Esophagus muscularis mucosa (tissue), 4 donors: Measurements from ENCODE around the gene TPD52L1.

Source experiments
- CTCF ChIP-seq, 3 experiments: fragments of 200-600 bp in 2 of 3; fragments of 450-650 bp in 1 of 3; sonication (generic) in 2 of 3; IDR thresholded peaks; one replicate each; pipeline ENCODE4 v1.5.1; 2017 to 2019; ENCODE audit warnings: antibody characterized with exemption in 3 of 3, mild to moderate bottlenecking in 2 of 3, moderate library complexity in 1 of 3
- EP300 ChIP-seq: sonication (generic); formaldehyde crosslinking; IDR thresholded peaks from one replicate; pipeline ENCODE4 v1.6.1; 2017; ENCODE audit warnings: antibody characterized with exemption
- POLR2A ChIP-seq: fragments of 450-650 bp; IDR thresholded peaks from one replicate; pipeline ENCODE4 v1.6.1; 2017; ENCODE audit warnings: antibody characterized with exemption, moderate library complexity, mild to moderate bottlenecking, low read depth
- POLR2AphosphoS5 ChIP-seq, 2 donors: sonication (generic); formaldehyde crosslinking; IDR thresholded peaks; one replicate each; pipeline ENCODE4 v1.6.1; 2017; ENCODE audit warnings: antibody characterized with exemption in 2 of 2

GRCh38 chr6:125195526-125195925, 42.0 kb downstream of the TPD52L1 start:
- TF ChIP-seq EP300 (no peak), CTCF (IDR thresholded peaks at IDR 0.05) (no peak), POLR2AphosphoS5 (IDR thresholded peaks at IDR 0.05) (no peak), POLR2A (no peak)
